ENCODE results near the gene IFNK.
A peak's percentile ranks its signal among the peaks of the same experiment; 100 is the strongest.

Gene IFNK

GRCh38 chr9:27573634-27574590 lies 49.8 kb downstream of the IFNK start:
- DNase-seq = peak; percentile 98 to 99
